CD8-positive, alpha-beta memory T cell (primary cell): ENCODE results near the gene FARS2. TPM values are rescaled to one million over a fixed set of nuclear protein-coding genes. Genes with fewer than 3 reads are reported as not detected.

Experiments
- CTCF ChIA-PET: fragments of 350-600 bp; sonication (Branson Sonifier 250); formaldehyde crosslinking; loops from one replicate; lab custom pipeline; 2021; ENCODE audit warnings: antibody characterized with exemption; lab: Charles Lee
- POLR2A ChIA-PET: fragments of 350-600 bp; sonication (Branson Sonifier 250); formaldehyde crosslinking; loops from one replicate; lab custom pipeline; 2021; ENCODE audit warnings: antibody characterized with exemption; lab: Charles Lee
- DNase-seq, 5 donors: peaks; one replicate each; pipeline versions ENCODE4 v3.0.0 to v3.0.0-alpha.2; 2020 to 2022; ENCODE audit warnings: mixed read lengths in 1 of 5
- H3K27ac ChIP-seq: one replicate; pipeline ENCODE4 v1.7.0; 2013; ENCODE audit warnings: low read depth, mild to moderate bottlenecking, low read length, moderate library complexity
- H3K27me3 ChIP-seq: 2 replicates; pipeline ENCODE4 v1.7.0; 2013; ENCODE audit warnings: low read length, mild to moderate bottlenecking; ENCODE audit not compliant: insufficient read depth, poor library complexity, severe bottlenecking
- H3K36me3 ChIP-seq: 2 replicates; pipeline ENCODE4 v1.7.0; 2013; ENCODE audit warnings: mild to moderate bottlenecking, low read length, moderate library complexity; ENCODE audit not compliant: insufficient read depth
- H3K4me1 ChIP-seq: 2 replicates; pipeline ENCODE4 v1.7.0; 2013; ENCODE audit warnings: mild to moderate bottlenecking, low read length, moderate library complexity; ENCODE audit not compliant: insufficient read depth
- H3K4me3 ChIP-seq: 2 replicates; pipeline ENCODE4 v1.7.0; 2013; ENCODE audit warnings: mild to moderate bottlenecking, low read length
- H3K9me3 ChIP-seq: 2 replicates; pipeline ENCODE4 v1.7.0; 2013; ENCODE audit warnings: mild to moderate bottlenecking, low read length
- H3K27ac Mint-ChIP-seq, 8 donors: one replicate each; pipeline ENCODE4 v1.8.0; 2020 to 2021; ENCODE audit warnings: mixed read lengths in 8 of 8, mild to moderate bottlenecking in 6 of 8, inconsistent platforms in 3 of 8, moderate library complexity in 3 of 8
- H3K27me3 Mint-ChIP-seq, 2 donors: one replicate each; pipeline ENCODE4 v1.8.0; 2020 to 2021; ENCODE audit warnings: mixed read lengths in 2 of 2, mild to moderate bottlenecking in 1 of 2, moderate library complexity in 1 of 2
- H3K36me3 Mint-ChIP-seq, 3 donors: one replicate each; pipeline ENCODE4 v1.8.0; 2020 to 2021; ENCODE audit warnings: mixed read lengths in 3 of 3, inconsistent platforms in 1 of 3, mild to moderate bottlenecking in 1 of 3
- H3K4me1 Mint-ChIP-seq, 3 donors: one replicate each; pipeline ENCODE4 v1.8.0; 2020 to 2021; ENCODE audit warnings: mixed read lengths in 3 of 3, inconsistent platforms in 1 of 3, mild to moderate bottlenecking in 1 of 3
- H3K4me3 Mint-ChIP-seq, 7 donors: one replicate each; pipeline ENCODE4 v1.8.0; 2020 to 2021; ENCODE audit warnings: mixed read lengths in 7 of 7, mild to moderate bottlenecking in 6 of 7, moderate library complexity in 4 of 7, inconsistent platforms in 2 of 7
- H3K9me3 Mint-ChIP-seq, 5 donors: one replicate each; pipeline ENCODE4 v1.8.0; 2020 to 2022; ENCODE audit warnings: mixed read lengths in 5 of 5, mild to moderate bottlenecking in 3 of 5, moderate library complexity in 2 of 5, inconsistent platforms in 1 of 5
- polyA plus RNA-seq: library from polyadenylated mRNA; unstranded; fragments of 300-500 nt; fragmentation: Illumina TruSeq; gene quantifications from one replicate; pipeline ENCODE4 v1.2.3, GENCODE V29; 2021
- total RNA-seq, 2 experiments: library from RNA; stranded (reverse); gene quantifications; one replicate each; pipeline ENCODE4 v1.2.3, GENCODE V29; 2021

Gene FARS2
- total and polyA plus RNA-seq, 3 experiments from 2014 or later = 24.5 to 26.0 (median 24.9) TPM

DNA sequence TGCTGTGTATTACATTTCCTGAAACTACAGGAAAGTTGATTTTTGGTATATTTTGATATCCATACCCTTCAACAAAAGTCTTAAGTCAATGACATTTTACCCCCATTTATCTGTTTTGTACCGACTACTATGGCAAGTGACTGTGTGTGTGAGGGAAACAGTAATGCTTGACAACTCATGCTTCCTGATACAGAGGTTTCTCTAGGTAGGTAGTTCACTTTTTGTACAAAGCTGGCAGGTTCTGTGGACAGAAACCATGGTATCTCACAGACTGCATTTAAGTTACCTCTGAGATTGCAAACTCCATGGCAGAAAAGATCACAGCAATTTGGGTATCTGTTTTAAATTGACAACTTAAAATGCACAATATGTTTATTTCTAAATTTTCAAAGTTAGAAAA, 28.8 kb downstream of the FARS2 start:
- CTCF ChIA-PET = interaction anchor here (2.3 kb wide), 1 partner anchor 13 kb away, joined by 4 read pairs; no protein-coding TSS in a partner anchor
- no peak for DNase-seq

DNA sequence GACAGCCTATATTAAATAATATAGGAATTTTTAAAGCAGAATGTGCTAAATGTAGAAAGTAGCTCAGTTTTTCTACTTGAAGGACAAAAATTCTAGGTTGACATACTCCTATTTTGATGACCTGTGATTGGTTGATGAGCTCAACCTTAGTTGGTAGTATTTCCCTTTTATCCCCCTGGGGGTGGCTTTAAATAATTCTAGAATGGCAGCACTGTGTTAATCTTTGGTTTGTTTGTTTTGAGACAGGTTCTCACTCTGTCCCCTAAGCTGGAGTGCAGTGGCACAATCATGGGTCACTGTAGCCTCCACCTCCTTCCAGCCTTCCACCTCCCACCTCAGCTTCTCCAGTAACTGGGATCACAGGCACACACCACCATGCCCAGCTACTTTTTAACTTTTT, 29.2 kb downstream of the FARS2 start:
- no peak overlapping the region for H3K4me3 Mint-ChIP-seq
- no peak for DNase-seq
- no peaks in the 10 kb centered on the region for H3K9me3 ChIP-seq
- H3K9me3 Mint-ChIP-seq = no peaks in the 10 kb centered on the region
- no peaks in the 10 kb centered on the region for H3K4me1 ChIP-seq
- H3K27me3 Mint-ChIP-seq = no peaks in the 10 kb centered on the region
- CTCF ChIA-PET = interaction anchor here (2.3 kb wide), 1 partner anchor 12 kb away, joined by 4 read pairs; no protein-coding TSS in a partner anchor
- H3K27ac Mint-ChIP-seq = no peak overlapping the region
- POLR2A ChIA-PET = no interaction called here
- H3K36me3 Mint-ChIP-seq = peaks cover 0 to 3% (median 0%) of the 10 kb centered on the region in 3 donors
- H3K4me1 Mint-ChIP-seq = peaks cover 36 to 59% (median 47%) of the 10 kb centered on the region in 3 donors
- no peaks in the 10 kb centered on the region for H3K27me3 ChIP-seq
- no peak overlapping the region for H3K4me3 ChIP-seq
- no peaks in the 10 kb centered on the region for H3K36me3 ChIP-seq
- H3K27ac ChIP-seq = no peak overlapping the region

More for the DNA sequence above, 28.8 kb downstream of the FARS2 start:
- no peaks in the 10 kb centered on the region for H3K27me3 ChIP-seq
- H3K27ac ChIP-seq = no peak overlapping the region
- H3K36me3 ChIP-seq = no peaks in the 10 kb centered on the region
- H3K4me3 Mint-ChIP-seq = no peak overlapping the region
- POLR2A ChIA-PET = no interaction called here
- no peaks in the 10 kb centered on the region for H3K4me1 ChIP-seq
- H3K9me3 Mint-ChIP-seq = no peaks in the 10 kb centered on the region
- H3K27ac Mint-ChIP-seq = no peak overlapping the region
- no peaks in the 10 kb centered on the region for H3K27me3 Mint-ChIP-seq
- H3K9me3 ChIP-seq = no peaks in the 10 kb centered on the region
- H3K4me3 ChIP-seq = no peak overlapping the region
- peaks cover 0 to 5% (median under 1%) of the 10 kb centered on the region in 3 donors for H3K36me3 Mint-ChIP-seq
- H3K4me1 Mint-ChIP-seq = peaks cover 40 to 63% (median 51%) of the 10 kb centered on the region in 3 donors

DNA sequence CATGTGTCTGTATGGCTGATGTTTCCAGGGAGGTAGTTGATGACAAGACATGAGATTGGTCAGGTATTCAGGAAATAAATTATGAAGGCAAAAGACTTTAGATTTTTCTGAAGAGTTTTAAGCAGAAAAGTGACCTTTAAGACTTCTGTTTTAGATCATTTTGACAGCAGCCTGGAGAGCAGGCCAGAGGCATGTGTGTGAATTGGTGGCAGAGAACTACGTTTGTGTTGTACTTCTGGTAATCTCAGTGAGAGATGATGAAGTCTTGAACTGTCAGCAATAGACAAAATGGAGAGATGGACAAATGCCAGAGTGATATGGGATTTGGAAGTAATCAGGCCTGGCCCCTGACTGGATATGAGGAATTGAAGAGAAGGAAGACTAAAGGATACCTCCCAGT, 30.8 kb downstream of the FARS2 start:
- peak overlapping the region in 1 of 8 donors; percentile 75 for H3K27ac Mint-ChIP-seq
- peaks cover 34 to 50% (median 40%) of the 10 kb centered on the region in 3 donors for H3K4me1 Mint-ChIP-seq
- CTCF ChIA-PET = no interaction called here

DNA sequence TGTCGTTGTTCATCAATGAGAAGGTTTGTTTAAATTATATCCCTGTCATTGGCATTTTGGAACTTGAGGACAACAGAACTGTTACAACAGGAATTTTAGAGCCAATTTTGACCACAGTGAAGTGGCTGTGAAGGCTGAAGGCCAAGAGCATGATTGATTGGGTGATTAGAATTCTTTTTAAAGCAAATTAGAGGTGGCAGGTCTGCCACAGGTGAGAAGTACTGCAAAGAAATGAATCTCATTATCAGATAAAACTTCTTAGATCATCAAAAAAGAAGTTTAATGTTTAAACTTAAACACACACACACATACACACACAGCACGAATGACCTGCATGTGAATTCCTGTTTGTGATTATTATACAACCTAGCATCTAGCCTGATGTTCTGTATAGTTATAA, 32.4 kb downstream of the FARS2 start:
- ChIA-PET POLR2A (no interaction called here), CTCF (no interaction called here)
- no peak overlapping the region for H3K27ac ChIP-seq
- H3K4me3 ChIP-seq = no peak overlapping the region
- no peaks in the 10 kb centered on the region for H3K27me3 ChIP-seq
- Mint-ChIP-seq H3K27ac (peak overlapping the region in 1 of 8 donors; percentile 7), H3K9me3 (no peaks in the 10 kb centered on the region), H3K4me3 (no peak overlapping the region), H3K36me3 (peaks cover 0 to 7% (median 6%) of the 10 kb centered on the region in 3 donors), H3K27me3 (no peaks in the 10 kb centered on the region), H3K4me1 (peaks cover 28 to 46% (median 31%) of the 10 kb centered on the region in 3 donors)
- H3K36me3 ChIP-seq = no peaks in the 10 kb centered on the region
- H3K4me1 ChIP-seq = no peaks in the 10 kb centered on the region
- no peaks in the 10 kb centered on the region for H3K9me3 ChIP-seq
- DNase-seq = no peak

More for the DNA sequence above, 30.8 kb downstream of the FARS2 start:
- POLR2A ChIA-PET = no interaction called here
- Histone ChIP-seq H3K9me3 (no peaks in the 10 kb centered on the region), H3K4me1 (no peaks in the 10 kb centered on the region), H3K4me3 (no peak overlapping the region), H3K27me3 (no peaks in the 10 kb centered on the region), H3K36me3 (no peaks in the 10 kb centered on the region), H3K27ac (no peak overlapping the region)
- Mint-ChIP-seq H3K36me3 (peaks cover 0 to 9% (median 5%) of the 10 kb centered on the region in 3 donors), H3K9me3 (no peaks in the 10 kb centered on the region), H3K4me3 (no peak overlapping the region), H3K27me3 (no peaks in the 10 kb centered on the region)
- DNase-seq = no peak

DNA sequence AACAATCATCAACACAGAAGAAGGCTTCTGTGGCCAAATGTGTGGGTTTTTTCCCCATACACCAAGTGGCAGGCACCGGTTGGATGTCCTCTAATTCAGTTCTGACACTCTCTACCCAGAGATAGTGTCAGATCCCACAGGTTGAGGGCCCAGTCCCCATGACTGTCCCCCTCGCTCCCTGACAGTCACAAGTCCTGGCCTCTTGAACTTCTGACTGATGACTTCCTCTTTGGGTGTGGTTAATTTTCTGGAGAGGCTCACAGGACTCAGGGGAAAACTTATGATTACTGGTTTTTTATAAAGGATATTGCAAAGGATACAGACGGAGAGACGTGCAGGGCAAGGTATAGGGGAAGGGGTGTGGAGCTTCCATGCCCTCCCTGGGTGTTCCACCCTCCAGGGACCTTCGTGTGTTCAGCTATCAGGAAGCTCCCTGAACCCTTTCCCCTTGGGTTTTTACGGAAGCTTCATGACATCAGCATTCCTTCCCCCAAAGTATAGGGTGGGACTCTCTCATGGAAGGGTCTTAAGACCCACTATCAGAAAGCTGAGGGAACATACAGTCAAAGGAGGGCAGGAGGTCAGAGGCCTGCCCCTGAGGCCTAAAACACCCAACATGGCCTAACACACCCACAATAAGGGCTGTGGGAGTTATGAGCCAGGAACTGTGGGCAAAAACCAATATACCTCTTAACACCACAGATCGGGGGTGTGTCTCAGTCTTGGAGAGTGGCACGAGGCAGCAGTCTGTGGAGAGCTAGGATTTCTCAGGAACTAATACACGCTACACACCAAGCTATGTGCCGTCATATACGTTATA, 33.3 kb downstream of the FARS2 start:
- no peaks in the 10 kb centered on the region for H3K36me3 ChIP-seq
- DNase-seq = no peak
- Mint-ChIP-seq H3K27me3 (no peaks in the 10 kb centered on the region), H3K36me3 (peaks cover 0 to 7% (median 6%) of the 10 kb centered on the region in 3 donors), H3K4me3 (peak overlapping the region in 1 of 7 donors; percentile 1), H3K27ac (peak overlapping the region in 3 of 8 donors; percentile 9 to 51 (median 49)), H3K4me1 (peaks cover 30 to 47% (median 31%) of the 10 kb centered on the region in 3 donors), H3K9me3 (no peaks in the 10 kb centered on the region)
- ChIA-PET CTCF (interaction anchor here (1.0 to 1.7 kb wide), 2 partner anchors 9 to 11 kb away, joined by 4 to 13 read pairs; no protein-coding TSS in a partner anchor), POLR2A (no interaction called here)
- no peaks in the 10 kb centered on the region for H3K9me3 ChIP-seq
- H3K27ac ChIP-seq = no peak overlapping the region
- H3K27me3 ChIP-seq = no peaks in the 10 kb centered on the region
- no peak overlapping the region for H3K4me3 ChIP-seq
- no peaks in the 10 kb centered on the region for H3K4me1 ChIP-seq

DNA sequence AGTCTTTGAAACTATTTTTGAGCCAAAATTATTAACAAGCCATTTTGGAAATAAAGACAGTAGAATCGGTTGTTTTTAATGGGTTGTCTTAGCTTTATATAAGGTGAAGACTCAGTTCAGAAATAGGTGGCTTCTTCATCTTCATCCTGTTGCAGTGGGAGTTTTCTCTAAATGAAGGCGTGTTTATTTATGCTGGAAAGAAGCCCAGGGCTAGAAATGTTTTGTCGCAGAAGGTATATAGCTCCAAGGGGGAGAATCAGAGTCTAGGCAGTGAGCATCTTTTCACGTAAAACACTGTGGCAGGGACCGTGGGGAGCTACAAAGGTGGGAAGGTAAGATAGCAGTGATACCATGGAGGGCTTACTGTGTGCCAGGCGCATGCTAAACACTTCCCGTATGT, 34.3 kb downstream of the FARS2 start:
- peaks cover 31 to 44% (median 33%) of the 10 kb centered on the region in 3 donors for H3K4me1 Mint-ChIP-seq

DNA sequence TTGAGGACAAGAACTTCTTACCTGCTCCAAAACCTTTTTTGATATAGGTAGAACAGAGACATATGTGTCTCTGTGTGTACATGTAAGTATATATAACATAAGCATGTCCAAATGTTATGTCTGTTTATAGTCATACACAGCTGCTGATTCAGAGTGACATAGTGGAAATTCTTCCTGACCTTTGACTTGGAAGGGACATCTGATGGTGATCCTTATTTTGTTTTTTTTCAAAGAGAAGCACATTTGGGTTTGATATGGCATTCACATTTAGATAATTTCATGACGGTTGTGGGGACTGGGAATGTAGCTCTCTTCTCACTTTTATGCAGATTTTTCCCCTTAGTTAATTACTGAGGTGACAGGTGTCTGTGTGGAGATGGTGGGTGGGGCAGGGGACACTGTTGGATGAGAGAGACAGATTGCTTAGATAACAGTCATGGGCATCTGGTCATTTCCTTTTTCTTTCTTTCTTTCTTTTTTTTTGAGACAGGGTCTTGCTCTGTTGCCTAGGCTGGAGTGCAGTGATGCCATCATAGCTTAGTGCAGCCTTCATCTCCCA, 39.0 kb downstream of the FARS2 start:
- H3K4me3 Mint-ChIP-seq = no peak overlapping the region
- peaks cover 0 to 9% (median 6%) of the 10 kb centered on the region in 3 donors for H3K36me3 Mint-ChIP-seq

More for the DNA sequence above, 34.3 kb downstream of the FARS2 start:
- POLR2A ChIA-PET = no interaction called here
- CTCF ChIA-PET = interaction anchor here (1.0 to 1.7 kb wide), 2 partner anchors 8 to 12 kb away, joined by 4 to 13 read pairs; no protein-coding TSS in a partner anchor
- Histone ChIP-seq H3K4me3 (no peak overlapping the region), H3K27me3 (no peaks in the 10 kb centered on the region), H3K27ac (no peak overlapping the region), H3K4me1 (no peaks in the 10 kb centered on the region), H3K36me3 (no peaks in the 10 kb centered on the region), H3K9me3 (no peaks in the 10 kb centered on the region)
- H3K4me3 Mint-ChIP-seq = no peak overlapping the region
- H3K27me3 Mint-ChIP-seq = no peaks in the 10 kb centered on the region
- no peak overlapping the region for H3K27ac Mint-ChIP-seq
- no peak for DNase-seq
- H3K9me3 Mint-ChIP-seq = no peaks in the 10 kb centered on the region
- peaks cover 0 to 7% (median 6%) of the 10 kb centered on the region in 3 donors for H3K36me3 Mint-ChIP-seq

More for the DNA sequence above, 39.0 kb downstream of the FARS2 start:
- Mint-ChIP-seq H3K27ac (peak overlapping the region in 1 of 8 donors; percentile 20), H3K9me3 (no peaks in the 10 kb centered on the region), H3K4me1 (peaks cover 29 to 36% (median 34%) of the 10 kb centered on the region in 3 donors), H3K27me3 (no peaks in the 10 kb centered on the region)
- ChIA-PET CTCF (interaction anchor here (5.6 kb wide), 1 partner anchor 156 kb away, joined by 70 read pairs; no protein-coding TSS in a partner anchor), POLR2A (no interaction called here)
- H3K4me3 ChIP-seq = no peak overlapping the region
- no peaks in the 10 kb centered on the region for H3K36me3 ChIP-seq
- H3K4me1 ChIP-seq = peaks cover 26% of the 10 kb centered on the region
- no peaks in the 10 kb centered on the region for H3K27me3 ChIP-seq
- no peak overlapping the region for H3K27ac ChIP-seq
- H3K9me3 ChIP-seq = no peaks in the 10 kb centered on the region
- no peak for DNase-seq
